Measurements from ENCODE around the gene ZNF432. TPM values are rescaled to one million over a fixed set of nuclear protein-coding genes. Genes with fewer than 3 reads are reported as not detected.

The ZNF432 gene
- total and polyA plus RNA-seq, 2 of the 13 experiments (the other 11 are each of a cell fraction or from before 2014, with no cell fraction given): 4.1 to 8.7 TPM

- TF ChIP-seq PRDM4 (CRISPR knock-in tag; IDR thresholded peaks at IDR 0.05; ENCODE audit: borderline replicate concordance) (no peak), NR1H2 (CRISPR knock-in tag; IDR thresholded peaks at IDR 0.05; ENCODE audit: borderline replicate concordance, low read depth) (no peak), RBAK (CRISPR knock-in tag; IDR thresholded peaks at IDR 0.05) (no peak), ZNF891 (CRISPR knock-in tag; IDR thresholded peaks at IDR 0.05) (no peak), ZNF354B (CRISPR knock-in tag; IDR thresholded peaks at IDR 0.05) (no peak), HNRNPK (IDR thresholded peaks at IDR 0.05; ENCODE audit: low read depth, low read length, poor library complexity, severe bottlenecking) (no peak), CENPT (CRISPR knock-in tag; IDR thresholded peaks at IDR 0.05; ENCODE audit: low read depth) (no peak), NR2F6 (IDR thresholded peaks at IDR 0.05) (no peak), NR2F6 (CRISPR knock-in tag; IDR thresholded peaks at IDR 0.05) (no peak), GRHL1 (CRISPR knock-in tag; conservative IDR thresholded peaks at IDR 0.05) (no peak), ZNF451 (CRISPR knock-in tag; IDR thresholded peaks at IDR 0.05) (no peak), ZNF652 (CRISPR knock-in tag; IDR thresholded peaks at IDR 0.05; ENCODE audit: borderline replicate concordance, low read depth) (no peak; the same call in 1 of the 2 replicates), CEBPZ (IDR thresholded peaks at IDR 0.05; ENCODE audit: low read length) (no peak), MAX (IDR thresholded peaks at IDR 0.05) (peak; percentile 34), TEAD2 (CRISPR knock-in tag; IDR thresholded peaks at IDR 0.05) (no peak), PAXIP1 (CRISPR knock-in tag; conservative IDR thresholded peaks at IDR 0.05) (no peak), SUZ12 (IDR thresholded peaks at IDR 0.05; ENCODE audit: low read depth, low read length) (no peak), BHLHE40 (IDR thresholded peaks at IDR 0.05; ENCODE audit: low read length) (0 out of 2 replicates have a peak, but pooled peaks have one; percentile 1), SMAD9 (CRISPR knock-in tag; IDR thresholded peaks at IDR 0.05) (no peak)
Measured at GRCh38 chr19:52095172-52096014, 46.8 kb upstream of the ZNF432 start, which contains the start of gene ZNF841 (continued).
